PC-9 (cell line): Measurements from ENCODE around the gene SYK. TPM values are rescaled to one million over a fixed set of nuclear protein-coding genes. Genes with fewer than 3 reads are reported as not detected.

Source experiments
- BruUV-seq: library from RNA; stranded (reverse); fragments of 400-500 nt; replicated peaks from 2 replicates; lab custom pipeline; 2021; lab: Mats Ljungman, UMichigan
- CTCF ChIA-PET: fragments of 300-600 bp; sonication (Branson Sonifier 250); formaldehyde crosslinking; loops from one replicate; lab custom pipeline; 2022; ENCODE audit warnings: antibody characterized with exemption; lab: Charles Lee
- POLR2A ChIA-PET: fragments of 300-600 bp; sonication (Branson Sonifier 250); formaldehyde crosslinking; loops from one replicate; lab custom pipeline; 2022; ENCODE audit warnings: antibody characterized with exemption; ENCODE audit not compliant: unreplicated experiment; lab: Charles Lee
- DNase-seq, 2 experiments: peaks; one replicate each; pipeline versions ENCODE4 v3.0.0 to v3.0.0-alpha.2; 2015 to 2022; ENCODE audit warnings: mixed read lengths in 1 of 2
- H2AFZ ChIP-seq: fragments of 200-600 bp; sonication (generic); 2 replicates; pipeline ENCODE4 v1.8.1; 2017; ENCODE audit warnings: antibody characterized with exemption
- H3F3A ChIP-seq: fragments of 200-600 bp; sonication (generic); 2 replicates; pipeline ENCODE4 v1.8.1; 2017; ENCODE audit warnings: antibody characterized with exemption, mild to moderate bottlenecking, low read depth; ENCODE audit not compliant: insufficient read depth
- H3K27ac ChIP-seq: fragments of 200-600 bp; sonication (generic); 2 replicates; pipeline ENCODE4 v1.6.1; 2016; ENCODE audit warnings: mixed run types
- H3K27me3 ChIP-seq: fragments of 200-600 bp; sonication (generic); 2 replicates; pipeline ENCODE4 v1.6.1; 2016; ENCODE audit warnings: low read depth, mixed run types; ENCODE audit not compliant: insufficient read depth
- H3K36me3 ChIP-seq: fragments of 200-600 bp; sonication (generic); 2 replicates; pipeline ENCODE4 v1.6.1; 2016; ENCODE audit warnings: low read depth, mixed run types
- H3K4me1 ChIP-seq: fragments of 200-600 bp; sonication (generic); replicated peaks from 2 replicates; pipeline ENCODE4 v1.6.1; 2016; ENCODE audit warnings: mixed run types; ENCODE audit not compliant: insufficient read depth
- H3K4me2 ChIP-seq: fragments of 200-600 bp; sonication (generic); 2 replicates; pipeline ENCODE4 v1.6.1; 2017; ENCODE audit warnings: mixed run types
- H3K4me3 ChIP-seq: fragments of 200-600 bp; sonication (generic); 2 replicates; pipeline ENCODE4 v1.6.1; 2016; ENCODE audit warnings: mixed run types
- H3K79me2 ChIP-seq: fragments of 200-600 bp; sonication (generic); 2 replicates; pipeline ENCODE4 v1.6.1; 2017; ENCODE audit warnings: low read depth, mixed run types
- H3K9me2 ChIP-seq: fragments of 200-600 bp; sonication (generic); 2 replicates; pipeline ENCODE4 v1.8.1; 2017; ENCODE audit warnings: mild to moderate bottlenecking; ENCODE audit not compliant: insufficient read depth
- H3K9me3 ChIP-seq: fragments of 200-600 bp; sonication (generic); 2 replicates; pipeline ENCODE4 v1.8.1; 2016; ENCODE audit warnings: low read depth; ENCODE audit not compliant: insufficient read depth
- H4K20me1 ChIP-seq: fragments of 200-600 bp; sonication (generic); 2 replicates; pipeline ENCODE4 v1.8.1; 2017; ENCODE audit not compliant: insufficient read depth
- CTCF ChIP-seq: fragments of 200-600 bp; sonication (generic); conservative IDR thresholded peaks from 2 replicates; pipeline ENCODE4 v1.6.1; 2017; ENCODE audit warnings: mixed run types, antibody characterized with exemption, mild to moderate bottlenecking, moderate library complexity
- EZH2 ChIP-seq: fragments of 200-600 bp; sonication (generic); IDR thresholded peaks from 2 replicates; pipeline ENCODE4 v1.8.0; 2017; ENCODE audit warnings: antibody characterized with exemption, low read depth
- intact Hi-C: fragments of 100-400 bp; cut with micrococcal nuclease; formaldehyde crosslinking; loops from one replicate; pipeline ENCODE4 v1.10.0; 2022; ENCODE audit not compliant: unreplicated experiment
- total RNA-seq: library from RNA; stranded (reverse); gene quantifications from 2 replicates; pipeline ENCODE4 v1.2.3, GENCODE V29; 2021

SYK gene
- total RNA-seq, 1 experiment from 2014 or later = 32.1 TPM

- CTCF ChIA-PET = no interaction called here
- H2AFZ ChIP-seq = no peak overlapping the region
These were observed 143.7 kb downstream of the SYK start for GRCh38 chr9:90945336-90945735.

GRCh38 chr9:90946982-90947381 lies 145.4 kb downstream of the SYK start:
- BruUV-seq = no TSS peak
- peaks cover 21% of the 10 kb centered on the region for H3F3A ChIP-seq
- H3K4me1 ChIP-seq = peaks cover 52% of the 10 kb centered on the region
- intact Hi-C loops = no loop called here
- POLR2A ChIA-PET = no interaction called here
- H3K9me2 ChIP-seq = no peaks in the 10 kb centered on the region
- no peak overlapping the region for H2AFZ ChIP-seq
- H4K20me1 ChIP-seq = no peaks in the 10 kb centered on the region
- H3K4me3 ChIP-seq = no peak overlapping the region
- H3K27ac ChIP-seq = peak overlapping the region; percentile 43; the same call in 1 of the 2 replicates
- TF ChIP-seq EZH2 (no peak), CTCF (no peak)
- H3K79me2 ChIP-seq = no peaks in the 10 kb centered on the region
- peak overlapping the region; percentile 51 for H3K4me2 ChIP-seq
- CTCF ChIA-PET = no interaction called here
- DNase-seq = peak; percentile 58 to 86
- H3K9me3 ChIP-seq = no peaks in the 10 kb centered on the region
- H3K27me3 ChIP-seq = no peaks in the 10 kb centered on the region
- no peaks in the 10 kb centered on the region for H3K36me3 ChIP-seq

More at GRCh38 chr9:90945336-90945735, 143.7 kb downstream of the SYK start:
- Histone ChIP-seq H4K20me1 (no peaks in the 10 kb centered on the region), H3K4me1 (peaks cover 52% of the 10 kb centered on the region), H3K9me3 (no peaks in the 10 kb centered on the region), H3F3A (peaks cover 21% of the 10 kb centered on the region), H3K27me3 (no peaks in the 10 kb centered on the region), H3K4me3 (no peak overlapping the region), H3K4me2 (no peak overlapping the region), H3K36me3 (no peaks in the 10 kb centered on the region), H3K9me2 (no peaks in the 10 kb centered on the region), H3K79me2 (no peaks in the 10 kb centered on the region), H3K27ac (no peak overlapping the region)
- TF ChIP-seq CTCF = no peak
- TF ChIP-seq EZH2 = no peak
- no TSS peak for BruUV-seq
- intact Hi-C loops = no loop called here
- no peak for DNase-seq
- POLR2A ChIA-PET = no interaction called here

Other genes starting within 250 kb of the SYK start
- gene DIRAS2, start 159.0 kb upstream of the SYK start, total RNA-seq = not detected in 2 replicates